Peyer's patch (tissue), 4 donors: ENCODE measurements around the gene NTRK2. TPM values are rescaled to one million over a fixed set of nuclear protein-coding genes. Genes with fewer than 3 reads are reported as not detected.

Experiments
- DNase-seq, 3 donors: peaks; one replicate each; pipeline ENCODE4 v3.0.0-alpha.2; 2017 to 2019
- H3K27ac ChIP-seq, 4 donors: fragments of 200-600 bp; sonication (generic); one replicate each; pipeline ENCODE4 v1.5.1; 2016 to 2019
- H3K27me3 ChIP-seq, 2 donors: fragments of 200-600 bp; sonication (generic); one replicate each; pipeline ENCODE4 v1.5.1; 2019
- H3K36me3 ChIP-seq, 3 donors: fragments of 200-600 bp; sonication (generic); one replicate each; pipeline ENCODE4 v1.5.1; 2016 to 2019
- H3K4me1 ChIP-seq, 4 donors: fragments of 200-600 bp; sonication (generic); one replicate each; pipeline ENCODE4 v1.5.1; 2016 to 2019
- H3K4me3 ChIP-seq, 4 donors: fragments of 200-600 bp; sonication (generic); 1 replicate in 3 of 4; 2 replicates in 1 of 4; pipeline ENCODE4 v1.5.1; 2016 to 2019; ENCODE audit warnings: mild to moderate bottlenecking in 1 of 4
- H3K9me3 ChIP-seq, 4 donors: fragments of 200-600 bp; sonication (generic); one replicate each; pipeline ENCODE4 v1.5.1; 2016 to 2019; ENCODE audit warnings: mild to moderate bottlenecking in 1 of 4
- CTCF ChIP-seq, 6 experiments: fragments of 450-650 bp in 4 of 6; fragments of 200-600 bp in 2 of 6; sonication (generic) in 1 of 6; IDR thresholded peaks; one replicate each; pipeline ENCODE4 v1.5.1; 2017 to 2019; ENCODE audit warnings: antibody characterized with exemption in 6 of 6, mild to moderate bottlenecking in 3 of 6, moderate library complexity in 1 of 6
- POLR2A ChIP-seq, 2 donors: fragments of 450-650 bp; IDR thresholded peaks; one replicate each; pipeline ENCODE4 v1.5.1; 2017; ENCODE audit warnings: antibody characterized with exemption in 2 of 2, mild to moderate bottlenecking in 2 of 2, moderate library complexity in 2 of 2
- total RNA-seq, 4 donors: library from RNA; depleted of rRNA; stranded (reverse); fragments of >200 nt; gene quantifications; one replicate each; pipeline ENCODE4 v1.1.0, GENCODE V29; 2016

NTRK2 gene
- total RNA-seq, 4 donors from 2014 or later, result 0.35 to 1.7 (median 0.84) TPM

GRCh38 chr9:85009251-85009650, 339.7 kb downstream of the NTRK2 start:
- no peaks in the 10 kb centered on the region for H3K36me3 ChIP-seq
- H3K4me3 ChIP-seq, result no peak overlapping the region
- TF ChIP-seq CTCF (IDR thresholded peaks at IDR 0.05), result no peak
- TF ChIP-seq POLR2A (IDR thresholded peaks at IDR 0.05), result no peak
- no peaks in the 10 kb centered on the region for H3K9me3 ChIP-seq
- H3K27me3 ChIP-seq, result no peaks in the 10 kb centered on the region
- H3K27ac ChIP-seq, result no peak overlapping the region
- no peak for DNase-seq
- H3K4me1 ChIP-seq, result no peaks in the 10 kb centered on the region

GRCh38 chr9:85013703-85014102, 344.2 kb downstream of the NTRK2 start:
- no peaks in the 10 kb centered on the region for H3K27me3 ChIP-seq
- TF ChIP-seq CTCF (IDR thresholded peaks at IDR 0.05), result no peak
- no peak for TF ChIP-seq POLR2A (IDR thresholded peaks at IDR 0.05)
- no peak for DNase-seq
- no peaks in the 10 kb centered on the region for H3K36me3 ChIP-seq
- H3K27ac ChIP-seq, result no peak overlapping the region
- no peaks in the 10 kb centered on the region for H3K9me3 ChIP-seq
- no peak overlapping the region for H3K4me3 ChIP-seq
- no peaks in the 10 kb centered on the region for H3K4me1 ChIP-seq

- H3K27me3 ChIP-seq, result no peaks in the 10 kb centered on the region
- H3K27ac ChIP-seq, result no peak overlapping the region
- no peaks in the 10 kb centered on the region for H3K36me3 ChIP-seq
- no peaks in the 10 kb centered on the region for H3K4me1 ChIP-seq
- TF ChIP-seq CTCF (IDR thresholded peaks at IDR 0.05) (no peak), POLR2A (IDR thresholded peaks at IDR 0.05) (no peak)
- no peak overlapping the region for H3K4me3 ChIP-seq
- DNase-seq, result no peak
- H3K9me3 ChIP-seq, result no peaks in the 10 kb centered on the region
These were observed 344.8 kb downstream of the NTRK2 start for GRCh38 chr9:85014292-85014691.

- TF ChIP-seq CTCF (IDR thresholded peaks at IDR 0.05) (no peak), POLR2A (IDR thresholded peaks at IDR 0.05) (no peak)
- Histone ChIP-seq H3K9me3 (no peaks in the 10 kb centered on the region), H3K36me3 (no peaks in the 10 kb centered on the region), H3K4me3 (no peak overlapping the region), H3K27ac (no peak overlapping the region), H3K4me1 (no peaks in the 10 kb centered on the region), H3K27me3 (no peaks in the 10 kb centered on the region)
- no peak for DNase-seq
These were observed 347.0 kb downstream of the NTRK2 start for GRCh38 chr9:85016384-85017006.

- Histone ChIP-seq H3K9me3 (no peaks in the 10 kb centered on the region), H3K4me1 (no peaks in the 10 kb centered on the region), H3K27me3 (no peaks in the 10 kb centered on the region), H3K4me3 (no peak overlapping the region), H3K27ac (no peak overlapping the region), H3K36me3 (no peaks in the 10 kb centered on the region)
- TF ChIP-seq CTCF (IDR thresholded peaks at IDR 0.05), result no peak
- TF ChIP-seq POLR2A (IDR thresholded peaks at IDR 0.05), result no peak
- no peak for DNase-seq
These were observed 351.3 kb downstream of the NTRK2 start for GRCh38 chr9:85020791-85021190.

GRCh38 chr9:85021686-85022085, 352.2 kb downstream of the NTRK2 start:
- no peaks in the 10 kb centered on the region for H3K4me1 ChIP-seq
- no peak overlapping the region for H3K27ac ChIP-seq
- TF ChIP-seq POLR2A (IDR thresholded peaks at IDR 0.05) (no peak), CTCF (IDR thresholded peaks at IDR 0.05) (no peak)
- H3K27me3 ChIP-seq, result no peaks in the 10 kb centered on the region
- no peak overlapping the region for H3K4me3 ChIP-seq
- no peaks in the 10 kb centered on the region for H3K36me3 ChIP-seq
- H3K9me3 ChIP-seq, result no peaks in the 10 kb centered on the region
- no peak for DNase-seq
